HepG2 (cell line): ENCODE results near the gene SYCE3. TPM values are rescaled to one million over a fixed set of nuclear protein-coding genes. Genes with fewer than 3 reads are reported as not detected.

Source experiments
- ARNT ChIP-seq: fragments of 450-650 bp; IDR thresholded peaks from 2 replicates; pipeline ENCODE4 v1.6.1; 2017
- CERS6 ChIP-seq: sonication (generic); formaldehyde crosslinking; IDR thresholded peaks from 2 replicates; pipeline ENCODE4 v1.5.0; 2020; ENCODE audit warnings: missing genetic modification reagents
- ELF1 ChIP-seq: sonication (generic); formaldehyde crosslinking; IDR thresholded peaks from 2 replicates; pipeline ENCODE4 v1.4.0; 2020; ENCODE audit warnings: missing genetic modification reagents
- HINFP ChIP-seq: sonication (generic); formaldehyde crosslinking; IDR thresholded peaks from 2 replicates; pipeline ENCODE4 v1.4.0; 2020; ENCODE audit warnings: low read depth, mild to moderate bottlenecking, missing genetic modification reagents
- HOXA9 ChIP-seq: sonication (generic); formaldehyde crosslinking; IDR thresholded peaks from 2 replicates; pipeline ENCODE4 v1.8.1; 2022; ENCODE audit warnings: missing genetic modification reagents, mild to moderate bottlenecking, moderate library complexity, borderline replicate concordance
- IRF2 ChIP-seq: IDR thresholded peaks from 2 replicates; pipeline ENCODE4 v1.6.1; 2018; ENCODE audit warnings: missing genetic modification reagents, missing compliant biosample characterization
- KMT2B ChIP-seq: IDR thresholded peaks from 2 replicates; pipeline ENCODE4 v1.6.1; 2016; ENCODE audit warnings: missing genetic modification reagents, missing compliant biosample characterization
- MTA3 ChIP-seq: sonication (generic); formaldehyde crosslinking; IDR thresholded peaks from 2 replicates; pipeline ENCODE4 v1.4.0; 2020; ENCODE audit warnings: missing genetic modification reagents
- NR1H2 ChIP-seq: sonication (generic); formaldehyde crosslinking; IDR thresholded peaks from 2 replicates; pipeline ENCODE4 v1.8.1; 2022; ENCODE audit warnings: low read depth, missing genetic modification reagents, borderline replicate concordance
- REPIN1 ChIP-seq: sonication (generic); formaldehyde crosslinking; IDR thresholded peaks from 2 replicates; pipeline ENCODE4 v1.8.0; 2022; ENCODE audit warnings: missing genetic modification reagents, low read depth, mild to moderate bottlenecking, borderline replicate concordance
- SMARCE1 ChIP-seq: fragments of 450-650 bp; IDR thresholded peaks from 2 replicates; pipeline ENCODE4 v1.6.1; 2017; ENCODE audit warnings: borderline replicate concordance
- SP1 ChIP-seq, 2 experiments: fragments of 450-650 bp in 1 of 2; sonication (generic) in 1 of 2; formaldehyde crosslinking in 1 of 2; IDR thresholded peaks; 2 replicates each; pipeline versions ENCODE4 v1.4.0 to v1.6.1; 2016 to 2020; ENCODE audit warnings: missing genetic modification reagents in 1 of 2
- TARDBP ChIP-seq: sonication (generic); formaldehyde crosslinking; IDR thresholded peaks from 2 replicates; pipeline ENCODE4 v1.8.0; 2022; ENCODE audit warnings: mild to moderate bottlenecking, missing genetic modification reagents
- TCF7L2 ChIP-seq: IDR thresholded peaks from 2 replicates; pipeline ENCODE4 v1.6.1; 2011; ENCODE audit warnings: mild to moderate bottlenecking, low read depth, low read length, moderate library complexity
- ZBTB26 ChIP-seq: IDR thresholded peaks from 2 replicates; pipeline ENCODE4 v1.6.1; 2016; ENCODE audit warnings: missing compliant biosample characterization, missing genetic modification reagents, borderline replicate concordance
- ZBTB46 ChIP-seq: sonication (generic); formaldehyde crosslinking; IDR thresholded peaks from 2 replicates; pipeline ENCODE4 v1.4.0; 2020; ENCODE audit warnings: mild to moderate bottlenecking, missing genetic modification reagents, borderline replicate concordance
- ZNF616 ChIP-seq: sonication (generic); formaldehyde crosslinking; IDR thresholded peaks from 2 replicates; pipeline ENCODE4 v1.5.0; 2020; ENCODE audit warnings: low read depth, mild to moderate bottlenecking, missing genetic modification reagents
- ZNF629 ChIP-seq: sonication (generic); formaldehyde crosslinking; conservative IDR thresholded peaks from 2 replicates; pipeline ENCODE4 v1.5.0; 2020; ENCODE audit warnings: missing genetic modification reagents
- ZNF639 ChIP-seq: conservative IDR thresholded peaks from 2 replicates; pipeline ENCODE4 v1.6.1; 2018; ENCODE audit warnings: missing genetic modification reagents
- ZNF644 ChIP-seq: IDR thresholded peaks from 2 replicates; pipeline ENCODE4 v1.6.1; 2016; ENCODE audit warnings: low read depth
- ZNF780A ChIP-seq: sonication (generic); formaldehyde crosslinking; IDR thresholded peaks from 2 replicates; pipeline ENCODE4 v1.8.0; 2022; ENCODE audit warnings: mild to moderate bottlenecking, missing genetic modification reagents, moderate library complexity
- ZNF781 ChIP-seq: sonication (generic); formaldehyde crosslinking; IDR thresholded peaks from 2 replicates; pipeline ENCODE4 v1.5.1; 2020; ENCODE audit warnings: borderline replicate concordance, mild to moderate bottlenecking, missing genetic modification reagents; ENCODE audit errors: not compliant biosample characterization
- ZNF839 ChIP-seq: sonication (generic); formaldehyde crosslinking; IDR thresholded peaks from 2 replicates; pipeline ENCODE4 v1.4.0; 2020; ENCODE audit warnings: missing genetic modification reagents, mild to moderate bottlenecking, borderline replicate concordance
- polyA plus RNA-seq, 8 experiments: library from polyadenylated mRNA; depleted of rRNA in 3 of 8; stranded (reverse) in 7 of 8; unstranded in 1 of 8; fragments of >200 nt; fragmentation: Illumina TruSeq in 4 of 8; extraction: Trizol in 4 of 8; gene quantifications; 2 replicates each; pipeline versions ENCODE4 v1.2.1 to v1.2.3, GENCODE V29; 2011 to 2016; ENCODE audit warnings: low read depth in 4 of 8, missing spikeins in 1 of 8, mixed read lengths in 1 of 8; ENCODE audit not compliant: insufficient read depth in 1 of 8
- total RNA-seq, 5 experiments: library from RNA; depleted of rRNA; stranded (reverse); fragments of >200 nt; fragmentation: Illumina TruSeq; extraction: Trizol; gene quantifications; 2 replicates each; pipeline ENCODE4 v1.2.3, GENCODE V29; 2016; ENCODE audit warnings: low read depth in 1 of 5

Gene SYCE3
- total and polyA plus RNA-seq, 2 of the 13 experiments (the other 11 are each of a cell fraction or from before 2014, with no cell fraction given) = not detected

- TF ChIP-seq TARDBP (CRISPR knock-in tag) (peak; percentile 16; the same call in 1 of the 2 replicates), ARNT (no peak), CERS6 (CRISPR knock-in tag) (no peak), IRF2 (CRISPR knock-in tag) (0 out of 2 replicates have a peak, but pooled peaks have one; percentile 8), MTA3 (CRISPR knock-in tag) (no peak), SP1 (IDR thresholded peaks at IDR 0.05) (no peak), SP1 (CRISPR knock-in tag; IDR thresholded peaks at IDR 0.05) (peak; percentile 83), ZNF616 (CRISPR knock-in tag) (no peak), ZNF839 (peak; percentile 79; the same call in 1 of the 2 replicates), ZNF629 (CRISPR knock-in tag) (0 out of 2 replicates have a peak, but pooled peaks have one; percentile 21), ELF1 (CRISPR knock-in tag) (peak; percentile 12; the same call in 1 of the 2 replicates), ZNF639 (CRISPR knock-in tag) (peak; percentile 95), KMT2B (no peak; the same call in 1 of the 2 replicates), ZNF644 (CRISPR knock-in tag) (0 out of 2 replicates have a peak, but pooled peaks have one; percentile 11), ZNF780A (CRISPR knock-in tag) (no peak), TCF7L2 (no peak), REPIN1 (peak; percentile 31; the same call in 1 of the 2 replicates), ZBTB26 (CRISPR knock-in tag) (0 out of 2 replicates have a peak, but pooled peaks have one; percentile 11), SMARCE1 (no peak), ZBTB46 (no peak), HINFP (CRISPR knock-in tag) (no peak), HOXA9 (CRISPR knock-in tag) (0 out of 2 replicates have a peak, but pooled peaks have one; percentile 60), ZNF781 (CRISPR knock-in tag) (no peak), NR1H2 (CRISPR knock-in tag) (no peak)
Measured at GRCh38 chr22:50582493-50583293, 20.0 kb upstream of the SYCE3 start, which contains the start of gene CHKB (continued).
